Neural cell (in vitro differentiated cells): ENCODE data around the gene MTCH1.

Source experiments
- CTCF ChIP-seq: fragments of 450-650 bp; IDR thresholded peaks from 2 replicates; pipeline ENCODE4 v1.5.1; 2014; ENCODE audit warnings: antibody characterized with exemption, mild to moderate bottlenecking, moderate library complexity; ENCODE audit not compliant: poor library complexity, severe bottlenecking
- EZH2 ChIP-seq: fragments of 200-600, 300-800 bp; shearing (Covaris generic), sonication (generic); IDR thresholded peaks from 2 replicates; pipeline ENCODE4 v1.6.1; 2014; ENCODE audit warnings: antibody characterized with exemption, low read length, borderline replicate concordance, mild to moderate bottlenecking; ENCODE audit not compliant: insufficient read depth, poor library complexity, severe bottlenecking

- TF ChIP-seq CTCF: no peak
- TF ChIP-seq EZH2: no peak
Observed at GRCh38 chr6:36964349-36964748, 21.6 kb downstream of the MTCH1 start.
